GM12873 (cell line): ENCODE results near the gene KCNQ5.

Experiments used
- CTCF ChIP-seq: IDR thresholded peaks from 2 replicates; pipeline ENCODE4 v1.5.1; 2012; ENCODE audit warnings: low read depth, mild to moderate bottlenecking, moderate library complexity, low read length, control low read depth; ENCODE audit not compliant: insufficient read depth; ENCODE audit errors: missing control alignments

The KCNQ5 gene

GRCh38 chr6:72709431-72709830, 87.6 kb downstream of the KCNQ5 start:
- no peak for TF ChIP-seq CTCF

- TF ChIP-seq CTCF = no peak
Observed at GRCh38 chr6:72711731-72712130, 89.9 kb downstream of the KCNQ5 start.

- no peak for TF ChIP-seq CTCF
Observed at GRCh38 chr6:72712910-72713309, 91.0 kb downstream of the KCNQ5 start.

GRCh38 chr6:72715119-72715518, 93.3 kb downstream of the KCNQ5 start:
- no peak for TF ChIP-seq CTCF

- TF ChIP-seq CTCF = no peak
Observed at GRCh38 chr6:72716916-72717315, 95.1 kb downstream of the KCNQ5 start.

GRCh38 chr6:72720464-72720863, 98.6 kb downstream of the KCNQ5 start:
- no peak for TF ChIP-seq CTCF

GRCh38 chr6:72721346-72721745, 99.5 kb downstream of the KCNQ5 start:
- TF ChIP-seq CTCF = no peak

- TF ChIP-seq CTCF = no peak
Observed at GRCh38 chr6:72724545-72724944, 102.7 kb downstream of the KCNQ5 start.
